B cell (primary cell): ENCODE data around the gene OR5AU1.

Experiments used
- CTCF ChIP-seq: fragments of 200-600 bp; IDR thresholded peaks from one replicate; pipeline ENCODE4 v1.8.0; 2022; ENCODE audit warnings: antibody characterized with exemption, mild to moderate bottlenecking
- EZH2 ChIP-seq: IDR thresholded peaks from 2 replicates; pipeline ENCODE4 v1.6.1; 2012; ENCODE audit warnings: borderline replicate concordance, low read depth, mild to moderate bottlenecking, moderate library complexity, low read length; ENCODE audit not compliant: insufficient read depth, poor library complexity, severe bottlenecking

- TF ChIP-seq CTCF (no peak), EZH2 (no peak)
Measured at GRCh38 chr14:21171128-21171527, 15.3 kb upstream of the OR5AU1 start.
